NCI-H1436 (cell line): Measurements from ENCODE around the gene DUOXA2.

Source experiments
- DNase-seq: peaks from one replicate; lab custom pipeline; 2025; lab: John Stamatoyannopoulos, UW

DUOXA2 gene

DNA sequence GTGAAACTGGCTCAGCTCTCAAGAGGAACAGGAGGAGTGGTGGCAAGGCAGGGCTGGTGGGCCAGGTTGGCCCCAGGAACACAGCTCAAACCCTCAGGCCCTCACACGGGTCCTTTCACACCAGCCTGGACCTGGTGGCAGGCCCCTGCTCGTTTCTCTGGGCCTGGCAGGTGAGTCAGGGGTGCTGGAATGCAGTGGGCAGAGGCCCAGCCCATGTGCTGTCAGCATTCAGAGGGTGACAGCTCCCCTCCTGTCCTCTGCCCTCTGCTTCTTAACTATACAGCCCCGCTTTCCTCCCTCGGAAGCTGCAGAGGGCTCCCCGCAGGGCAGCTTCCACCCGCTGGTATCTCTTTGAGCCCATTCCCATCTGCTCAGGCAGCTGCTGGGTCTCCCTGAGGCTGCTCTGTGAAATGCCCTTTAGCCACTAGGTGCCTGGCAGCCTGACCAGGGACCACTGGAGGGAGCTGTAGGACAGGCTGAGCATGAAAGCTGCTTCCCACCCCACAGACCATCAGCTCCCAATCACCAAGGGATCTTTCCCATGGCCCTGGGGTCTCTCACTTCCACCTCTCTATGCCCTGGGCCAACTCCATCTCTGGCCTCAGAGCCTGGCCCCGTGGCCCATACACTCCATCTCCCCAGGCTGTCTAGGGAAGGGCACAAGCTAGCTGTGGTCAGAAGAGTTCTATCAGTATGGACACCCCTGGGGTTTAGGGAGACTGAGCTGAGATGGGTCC is 48.8 kb downstream of the DUOXA2 start:
- DNase-seq, result peak; percentile 61

DNA sequence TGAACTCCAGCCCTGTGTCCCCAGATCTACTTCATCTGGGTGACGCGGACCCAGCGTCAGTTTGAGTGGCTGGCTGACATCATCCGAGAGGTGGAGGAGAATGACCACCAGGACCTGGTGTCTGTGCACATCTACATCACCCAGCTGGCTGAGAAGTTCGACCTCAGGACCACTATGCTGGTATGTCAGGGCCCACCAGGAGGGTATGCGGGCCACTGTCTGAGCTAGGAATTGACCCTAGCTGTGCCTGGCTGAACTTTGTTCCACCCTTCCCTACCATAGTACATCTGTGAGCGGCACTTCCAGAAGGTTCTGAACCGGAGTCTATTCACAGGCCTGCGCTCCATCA is 49.4 kb downstream of the DUOXA2 start:
- DNase-seq, result no peak

DNA sequence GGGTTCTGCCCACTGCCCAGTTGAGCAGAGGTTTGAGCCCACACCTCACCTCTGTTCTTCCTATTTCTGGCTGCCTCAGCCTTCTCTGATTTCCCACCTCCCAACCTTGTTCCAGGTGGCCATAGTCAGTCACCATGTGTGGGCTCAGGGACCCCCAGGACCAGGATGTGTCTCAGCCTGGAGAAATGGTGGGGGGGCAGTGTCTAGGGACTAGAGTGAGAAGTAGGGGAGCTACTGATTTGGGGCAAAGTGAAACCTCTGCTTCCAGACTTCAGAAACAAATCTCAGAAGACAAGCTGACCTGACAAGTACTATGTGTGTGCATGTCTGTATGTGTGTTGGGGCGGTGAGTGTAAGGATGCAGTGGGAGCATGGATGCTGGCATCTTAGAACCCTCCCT is 50.8 kb downstream of the DUOXA2 start:
- no peak for DNase-seq

DNA sequence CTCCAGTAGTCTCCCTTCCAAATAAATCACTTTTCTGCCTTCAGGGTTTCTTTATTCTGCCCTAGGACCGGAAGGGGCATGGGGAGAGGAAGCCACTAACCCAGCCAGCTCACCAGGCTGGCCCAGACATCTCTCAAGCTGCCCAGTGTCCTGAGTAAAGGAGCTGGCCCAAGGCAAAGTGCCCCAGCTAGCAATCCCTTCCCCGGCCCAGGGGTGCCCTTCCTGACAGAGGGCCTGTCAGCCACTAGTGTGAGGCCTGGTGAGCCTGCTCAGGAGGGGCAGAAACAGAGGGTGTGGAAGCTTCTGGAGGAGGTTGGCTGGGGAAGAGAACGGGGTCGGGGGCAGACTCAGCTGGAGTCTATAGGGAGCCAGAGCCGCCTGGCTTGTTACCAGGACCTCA is 51.4 kb downstream of the DUOXA2 start:
- no peak for DNase-seq

DNA sequence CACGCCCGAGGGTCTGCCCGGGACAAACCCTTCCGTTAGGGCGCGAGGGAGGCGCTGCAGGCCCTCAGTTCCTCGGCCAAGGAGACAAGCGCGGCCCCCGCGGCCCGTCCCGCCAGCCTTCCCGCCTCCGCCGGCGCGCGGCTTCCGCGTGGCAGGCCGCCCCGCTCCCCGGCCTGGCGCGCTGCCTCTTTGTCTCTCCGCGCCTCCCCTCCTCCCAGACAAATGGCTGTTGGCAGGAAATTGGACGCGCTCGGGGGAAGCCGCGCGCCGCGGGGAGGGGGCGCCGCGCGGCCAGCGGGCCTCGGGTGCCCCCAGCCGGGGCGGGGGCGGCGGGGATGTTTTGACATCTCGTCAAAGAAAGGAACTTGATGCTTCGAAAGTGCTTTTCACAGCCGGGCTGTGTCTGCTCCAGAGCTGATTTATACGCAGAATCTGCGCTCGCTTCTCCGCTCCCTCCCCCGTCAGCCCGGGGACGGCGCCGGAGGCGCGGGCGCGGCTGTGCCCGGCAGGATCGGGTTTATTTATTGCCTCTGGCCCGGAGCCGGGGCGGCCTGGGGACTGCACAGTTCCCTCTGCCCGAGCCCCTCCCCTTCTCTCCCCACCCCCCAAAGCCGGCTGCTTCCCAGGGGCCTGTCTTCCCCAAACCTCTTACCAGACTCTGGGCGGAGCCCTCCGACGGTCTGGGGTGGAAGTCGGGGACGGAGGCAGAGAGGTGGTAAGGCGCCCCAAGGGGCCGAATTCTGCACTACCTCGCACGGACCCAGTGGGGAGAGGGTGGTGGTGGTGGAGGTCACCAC is 52.9 kb downstream of the DUOXA2 start:
- peak; percentile 83 for DNase-seq

DNA sequence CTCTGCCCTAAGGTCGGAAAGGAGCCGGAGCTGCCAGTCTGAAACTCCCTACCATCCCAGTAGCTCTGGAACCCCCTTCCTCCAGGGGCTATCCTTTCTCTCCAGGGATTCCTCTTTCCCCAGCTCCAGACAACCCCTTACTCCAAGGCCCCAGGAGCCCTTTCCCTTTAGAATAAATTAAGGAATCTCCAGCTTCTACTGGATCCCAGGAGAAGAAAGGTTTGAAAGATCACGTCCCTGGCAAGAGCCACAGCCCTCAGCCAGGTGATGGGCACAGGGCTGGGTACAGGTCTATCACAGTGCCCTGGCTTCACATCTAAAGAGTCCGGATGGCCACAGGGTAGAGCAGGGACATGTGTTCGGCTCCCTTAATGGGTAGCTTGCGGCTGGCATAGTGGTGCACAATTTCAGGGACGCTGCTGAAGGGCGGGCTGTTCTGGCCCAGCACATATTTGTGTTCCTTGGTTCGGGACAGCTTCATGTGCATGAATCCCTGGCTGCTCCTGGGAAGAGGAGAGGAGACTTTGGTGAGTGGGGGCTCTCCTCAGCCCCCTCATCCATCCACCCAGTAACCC is 53.6 kb downstream of the DUOXA2 start:
- no peak for DNase-seq
